HFFc6 (cell line): ENCODE results near the gene NAPG. TPM values are rescaled to one million over a fixed set of nuclear protein-coding genes. Genes with fewer than 3 reads are reported as not detected.
"Not testable (repeated sequence)": the region's sequence is repeated elsewhere in the genome, so short reads cannot be mapped to it uniquely, and the experiment has no call there.

Experiments used
- DNase-seq: peaks from one replicate; pipeline ENCODE4 v3.0.0-alpha.2; 2018
- H3K27ac Mint-ChIP-seq: 2 replicates; pipeline ENCODE4 v1.8.0; 2020; ENCODE audit warnings: mild to moderate bottlenecking, mixed read lengths
- H3K27me3 Mint-ChIP-seq: 2 replicates; pipeline ENCODE4 v1.8.0; 2021; ENCODE audit warnings: mild to moderate bottlenecking, moderate library complexity, mixed read lengths; ENCODE audit not compliant: insufficient read depth
- H3K36me3 Mint-ChIP-seq: 2 replicates; pipeline ENCODE4 v1.8.0; 2021; ENCODE audit warnings: low read depth, mixed read lengths
- H3K4me1 Mint-ChIP-seq: 2 replicates; pipeline ENCODE4 v1.8.0; 2020; ENCODE audit warnings: low read depth, mixed read lengths
- H3K4me3 Mint-ChIP-seq: 2 replicates; pipeline ENCODE4 v1.8.0; 2020; ENCODE audit warnings: mild to moderate bottlenecking, moderate library complexity, mixed read lengths
- H3K9me3 Mint-ChIP-seq: 2 replicates; pipeline ENCODE4 v1.8.0; 2020; ENCODE audit warnings: mild to moderate bottlenecking, mixed read lengths
- total RNA-seq, 6 experiments: library from RNA; stranded (reverse); fragmentation: NEBNext Ultra II Directional; extraction: Animal tissue kit (Norgen Biotek cat#: 25700); gene quantifications; 2 replicates in 1 of 6; 3 replicates in 5 of 6; pipeline ENCODE4 v1.2.3, GENCODE V29; 2021
- TF ChIP-seq, protein P1 (sequence below): fragments of 200-600 bp; sonication (generic); IDR thresholded peaks from 2 replicates; pipeline ENCODE4 v1.5.0; 2021; ENCODE audit warnings: antibody characterized with exemption, mild to moderate bottlenecking

NAPG gene
- total RNA-seq, 6 experiments from 2014 or later: 35.1 to 40.2 (median 37.9) TPM

DNA sequence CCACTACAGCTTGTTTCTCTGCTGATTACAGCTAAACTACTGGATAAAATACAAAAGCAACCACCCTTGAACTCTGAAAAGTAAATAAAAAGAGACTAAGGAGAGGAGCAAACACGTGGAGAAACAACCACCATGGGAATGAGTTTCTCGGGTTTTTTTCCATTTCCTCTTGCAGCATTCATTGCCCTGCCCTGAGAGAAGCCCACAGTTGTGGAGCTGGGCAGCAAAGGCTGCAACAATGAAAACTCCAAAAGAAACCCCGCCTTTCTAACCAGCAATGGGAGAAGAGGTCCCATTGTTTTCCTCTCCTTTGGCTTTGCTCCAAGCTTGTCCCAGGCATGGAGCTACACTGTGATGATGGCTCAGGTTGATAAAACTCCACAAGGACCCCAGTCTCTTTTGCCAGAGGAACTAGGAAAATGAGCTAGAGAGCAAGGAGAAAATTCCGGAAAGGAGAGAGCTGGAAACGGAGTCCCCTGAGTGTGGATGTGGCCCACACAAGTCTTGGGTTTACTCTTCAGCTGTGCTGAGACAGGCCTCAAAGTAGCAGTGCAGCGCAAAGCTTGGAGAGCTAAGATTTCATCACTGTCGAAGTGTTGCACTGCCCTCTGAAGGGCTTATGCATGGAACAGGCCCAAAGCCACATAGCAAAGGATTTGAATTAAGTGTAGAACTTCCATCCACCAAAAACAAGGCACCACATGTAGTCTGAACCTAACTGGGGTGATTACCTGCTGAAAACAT lies 20.9 kb downstream of the NAPG start:
- H3K27me3 Mint-ChIP-seq: no peaks in the 10 kb centered on the region
- H3K9me3 Mint-ChIP-seq: no peaks in the 10 kb centered on the region
- no peak overlapping the region for H3K27ac Mint-ChIP-seq
- DNase-seq: no peak
- peaks cover 19% of the 10 kb centered on the region for H3K4me1 Mint-ChIP-seq
- H3K36me3 Mint-ChIP-seq: peaks cover 45% of the 10 kb centered on the region
- TF ChIP-seq, protein P1, sequence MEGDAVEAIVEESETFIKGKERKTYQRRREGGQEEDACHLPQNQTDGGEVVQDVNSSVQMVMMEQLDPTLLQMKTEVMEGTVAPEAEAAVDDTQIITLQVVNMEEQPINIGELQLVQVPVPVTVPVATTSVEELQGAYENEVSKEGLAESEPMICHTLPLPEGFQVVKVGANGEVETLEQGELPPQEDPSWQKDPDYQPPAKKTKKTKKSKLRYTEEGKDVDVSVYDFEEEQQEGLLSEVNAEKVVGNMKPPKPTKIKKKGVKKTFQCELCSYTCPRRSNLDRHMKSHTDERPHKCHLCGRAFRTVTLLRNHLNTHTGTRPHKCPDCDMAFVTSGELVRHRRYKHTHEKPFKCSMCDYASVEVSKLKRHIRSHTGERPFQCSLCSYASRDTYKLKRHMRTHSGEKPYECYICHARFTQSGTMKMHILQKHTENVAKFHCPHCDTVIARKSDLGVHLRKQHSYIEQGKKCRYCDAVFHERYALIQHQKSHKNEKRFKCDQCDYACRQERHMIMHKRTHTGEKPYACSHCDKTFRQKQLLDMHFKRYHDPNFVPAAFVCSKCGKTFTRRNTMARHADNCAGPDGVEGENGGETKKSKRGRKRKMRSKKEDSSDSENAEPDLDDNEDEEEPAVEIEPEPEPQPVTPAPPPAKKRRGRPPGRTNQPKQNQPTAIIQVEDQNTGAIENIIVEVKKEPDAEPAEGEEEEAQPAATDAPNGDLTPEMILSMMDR: no peak
- H3K4me3 Mint-ChIP-seq: no peak overlapping the region

GRCh38 chr18:10552226-10552625 lies 26.4 kb downstream of the NAPG start:
- Mint-ChIP-seq H3K4me3 (no peak overlapping the region), H3K27ac (no peak overlapping the region), H3K27me3 (no peaks in the 10 kb centered on the region), H3K4me1 (no peaks in the 10 kb centered on the region), H3K36me3 (peaks cover 52% of the 10 kb centered on the region), H3K9me3 (no peaks in the 10 kb centered on the region)
- DNase-seq: no peak
- TF ChIP-seq, protein P1: no peak

DNA sequence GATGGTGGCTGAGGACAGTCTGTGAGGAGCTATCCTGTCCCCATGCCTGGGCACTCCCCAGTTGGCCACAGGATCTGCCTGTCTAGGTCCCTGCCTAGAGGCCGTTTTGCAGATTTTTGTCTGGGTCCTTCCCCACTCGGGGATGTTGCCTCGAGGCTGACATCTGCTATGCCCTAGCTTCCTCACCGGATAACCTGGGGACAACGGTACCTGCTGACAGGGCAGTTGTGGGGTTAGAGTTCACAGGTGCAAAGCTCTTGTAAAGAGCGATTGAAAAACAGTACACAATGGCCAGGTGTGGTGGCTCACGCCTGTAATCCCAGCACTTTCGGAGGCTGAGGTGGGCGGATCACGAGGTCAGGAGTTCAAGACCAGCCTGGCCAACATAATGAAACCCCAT lies 30.4 kb downstream of the NAPG start:
- not testable (repeated sequence) for H3K27ac Mint-ChIP-seq, H3K4me1 Mint-ChIP-seq, H3K27me3 Mint-ChIP-seq, H3K9me3 Mint-ChIP-seq, DNase-seq, H3K4me3 Mint-ChIP-seq
- H3K36me3 Mint-ChIP-seq: peaks cover 40% of the 10 kb centered on the region

DNA sequence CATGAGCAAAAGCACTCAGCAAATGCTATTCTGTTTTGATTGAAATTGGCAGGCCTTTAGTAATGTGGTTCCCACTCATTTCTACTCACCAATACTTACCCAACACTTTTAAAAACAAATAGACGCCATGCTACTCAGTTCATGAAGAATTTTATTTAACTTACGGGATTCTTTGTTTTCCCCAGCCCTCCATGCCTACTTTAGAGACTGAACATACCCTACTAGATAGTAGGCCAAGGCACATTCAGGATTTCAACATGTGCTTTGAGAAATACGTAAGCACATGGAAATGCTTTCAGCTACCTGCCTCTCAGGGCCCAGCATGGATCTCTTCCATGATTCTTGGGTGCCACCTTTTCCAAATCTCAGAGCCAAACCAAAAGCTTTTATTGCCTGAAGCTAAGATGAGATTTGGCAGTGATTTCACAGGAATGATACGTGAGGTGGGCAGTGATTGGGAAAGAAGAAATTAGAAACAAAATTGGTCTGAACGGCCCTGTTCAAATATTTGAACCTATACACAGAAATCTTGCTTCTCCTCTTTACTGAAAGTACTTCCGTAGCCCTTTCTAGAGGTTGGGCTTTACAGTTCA lies 31.4 kb downstream of the NAPG start:
- peaks cover 36% of the 10 kb centered on the region for H3K36me3 Mint-ChIP-seq
- TF ChIP-seq, protein P1: no peak
- no peak for DNase-seq

DNA sequence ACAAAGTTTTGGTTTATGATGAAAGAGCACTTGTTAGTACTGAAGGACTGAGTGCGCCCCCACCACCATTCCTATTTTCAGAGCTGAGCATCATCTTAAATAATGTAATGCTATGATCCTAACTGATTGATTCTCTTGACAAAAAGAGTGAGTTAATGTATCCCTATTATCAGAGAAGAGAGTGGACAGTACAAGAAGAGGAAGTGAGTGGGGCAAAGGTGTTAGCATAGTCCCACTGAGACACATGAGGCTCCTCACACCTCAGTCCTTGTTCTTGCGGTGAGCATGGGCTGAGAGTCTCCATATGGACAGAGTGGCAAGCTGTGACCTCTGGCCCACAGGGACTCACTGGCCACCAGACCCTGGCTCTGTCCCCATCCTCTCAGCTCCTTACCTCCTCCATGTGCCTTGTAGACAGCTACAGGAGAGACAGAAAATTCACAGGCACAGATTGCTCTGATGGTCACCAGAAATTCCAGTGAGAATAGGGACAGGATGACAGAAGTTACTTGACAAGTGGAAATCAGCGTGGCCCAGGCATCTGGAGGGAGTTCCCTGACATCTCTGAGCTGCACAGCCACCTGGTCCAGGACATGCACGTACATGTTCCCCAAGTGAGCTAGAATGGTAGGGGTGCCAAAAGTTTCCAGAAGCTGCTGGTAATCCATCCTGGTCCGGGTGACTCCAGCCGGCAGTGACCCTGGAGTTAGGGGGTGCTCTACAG lies 32.6 kb downstream of the NAPG start:
- no peak for DNase-seq
- no peak overlapping the region; the same call in 1 of the 2 replicates for H3K27ac Mint-ChIP-seq
- TF ChIP-seq, protein P1: no peak
- peaks cover 1% of the 10 kb centered on the region; the same call in 1 of the 2 replicates for H3K27me3 Mint-ChIP-seq
- H3K9me3 Mint-ChIP-seq: no peaks in the 10 kb centered on the region
- peaks cover 30% of the 10 kb centered on the region for H3K36me3 Mint-ChIP-seq
- no peak overlapping the region for H3K4me3 Mint-ChIP-seq
- H3K4me1 Mint-ChIP-seq: peaks cover 15% of the 10 kb centered on the region; the same call in 1 of the 2 replicates

More for the DNA sequence above, 31.4 kb downstream of the NAPG start:
- no peak overlapping the region for H3K4me3 Mint-ChIP-seq
- peaks cover 1% of the 10 kb centered on the region; the same call in 1 of the 2 replicates for H3K27me3 Mint-ChIP-seq
- peaks cover 10% of the 10 kb centered on the region; the same call in 1 of the 2 replicates for H3K4me1 Mint-ChIP-seq
- no peaks in the 10 kb centered on the region for H3K9me3 Mint-ChIP-seq
- no peak overlapping the region for H3K27ac Mint-ChIP-seq

DNA sequence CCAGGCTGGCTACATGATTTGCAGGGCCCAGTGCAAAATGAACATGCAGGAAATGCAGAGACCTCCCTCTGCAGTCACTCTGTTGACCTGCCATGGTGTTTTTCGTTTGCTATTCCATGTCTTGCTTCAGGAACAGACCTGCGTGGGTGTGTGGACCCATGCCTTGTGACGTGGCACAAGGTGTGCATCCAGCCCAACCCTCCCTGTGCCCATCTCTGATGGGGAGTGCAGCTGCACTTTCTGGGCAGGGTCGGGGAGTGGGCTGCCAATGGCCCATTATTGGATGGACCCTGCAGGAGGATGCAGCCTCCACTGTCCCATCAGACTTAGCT lies 33.1 kb downstream of the NAPG start:
- TF ChIP-seq, protein P1: no peak
- H3K36me3 Mint-ChIP-seq: peaks cover 28% of the 10 kb centered on the region
- no peak overlapping the region for H3K4me3 Mint-ChIP-seq
- no peak overlapping the region for H3K27ac Mint-ChIP-seq
- H3K9me3 Mint-ChIP-seq: no peaks in the 10 kb centered on the region
- DNase-seq: no peak
- peaks cover 1% of the 10 kb centered on the region; the same call in 1 of the 2 replicates for H3K27me3 Mint-ChIP-seq
- H3K4me1 Mint-ChIP-seq: peaks cover 15% of the 10 kb centered on the region; the same call in 1 of the 2 replicates
